Transverse colon (tissue), 4 donors: ENCODE results near the gene EGLN1. TPM values are rescaled to one million over a fixed set of nuclear protein-coding genes. Genes with fewer than 3 reads are reported as not detected.

ENCODE experiments used
- DNase-seq: peaks from one replicate; pipeline ENCODE4 v3.0.0-alpha.2; 2019
- H3K27ac ChIP-seq, 4 donors: fragments of 200-600 bp; sonication (generic); 2 replicates each; pipeline ENCODE4 v1.5.1; 2016 to 2018; ENCODE audit warnings: inconsistent platforms in 4 of 4
- H3K27me3 ChIP-seq: fragments of 200-600 bp; sonication (generic); 2 replicates; pipeline ENCODE4 v1.5.1; 2017; ENCODE audit warnings: inconsistent platforms
- H3K36me3 ChIP-seq, 4 donors: fragments of 200-600 bp; sonication (generic); 2 replicates each; pipeline ENCODE4 v1.5.1; 2017 to 2019; ENCODE audit warnings: inconsistent platforms in 4 of 4
- H3K4me1 ChIP-seq, 4 donors: fragments of 200-600 bp; sonication (generic); 2 replicates each; pipeline ENCODE4 v1.5.1; 2017 to 2020; ENCODE audit warnings: inconsistent platforms in 4 of 4
- H3K4me3 ChIP-seq, 4 donors: fragments of 200-600 bp; sonication (generic); 1 replicate in 1 of 4; 2 replicates in 3 of 4; pipeline versions ENCODE4 v1.5.1 to v1.6.1; 2017 to 2019; ENCODE audit warnings: inconsistent platforms in 4 of 4
- H3K9me3 ChIP-seq, 2 donors: fragments of 200-600 bp; sonication (generic); 2 replicates each; pipeline ENCODE4 v1.5.1; 2017 to 2019; ENCODE audit warnings: inconsistent platforms in 2 of 2
- EP300 ChIP-seq: sonication (generic); formaldehyde crosslinking; IDR thresholded peaks from one replicate; pipeline ENCODE4 v1.6.1; 2017; ENCODE audit warnings: antibody characterized with exemption, low read depth
- POLR2A ChIP-seq: fragments of 450-650 bp; IDR thresholded peaks from one replicate; pipeline ENCODE4 v1.6.1; 2016; ENCODE audit warnings: antibody characterized with exemption, mild to moderate bottlenecking, moderate library complexity
- POLR2AphosphoS5 ChIP-seq, 3 donors: sonication (generic); formaldehyde crosslinking; IDR thresholded peaks; one replicate each; pipeline ENCODE4 v1.6.1; 2016; ENCODE audit warnings: antibody characterized with exemption in 3 of 3
- WGBS, 2 donors: methylation state at CpG; one replicate each; pipeline ENCODE4 v1.1.5; 2018; ENCODE audit warnings: low coverage in 1 of 2; 5-methylcytosine and 5-hydroxymethylcytosine counted together
- in situ Hi-C, 4 donors: fragments of 200-750 bp; cut with MboI; loops; one replicate each; pipeline versions ENCODE4 v1.15.0 to v1.15.1; 2017; ENCODE audit warnings: low sequenced_read_pairs in 3 of 4, low pct_ligation_motif_present in 1 of 4, low pct_unique_long_range_greater_than_20kb in 1 of 4
- intact Hi-C: fragments of 100-400 bp; cut with DNase I; formaldehyde crosslinking; loops from one replicate; pipeline ENCODE4 v1.15.1; 2023; ENCODE audit warnings: low total_unique reads
- total RNA-seq, 4 donors: library from RNA; depleted of rRNA; stranded (reverse); fragments of >200 nt; gene quantifications; one replicate each; pipeline ENCODE4 v1.1.0, GENCODE V29; 2016
- TF ChIP-seq, protein P1 (sequence below), 5 experiments: fragments of 200-600 bp in 3 of 5; fragments of 450-650 bp in 2 of 5; sonication (generic) in 3 of 5; IDR thresholded peaks; 1 replicate in 2 of 5; 2 replicates in 3 of 5; pipeline ENCODE4 v1.5.1; 2016 to 2017; ENCODE audit warnings: antibody characterized with exemption in 5 of 5, inconsistent platforms in 3 of 5, mild to moderate bottlenecking in 2 of 5, moderate library complexity in 1 of 5

The EGLN1 gene
- total RNA-seq, 4 donors from 2014 or later: 40.2 to 69.2 (median 51.7) TPM

DNA sequence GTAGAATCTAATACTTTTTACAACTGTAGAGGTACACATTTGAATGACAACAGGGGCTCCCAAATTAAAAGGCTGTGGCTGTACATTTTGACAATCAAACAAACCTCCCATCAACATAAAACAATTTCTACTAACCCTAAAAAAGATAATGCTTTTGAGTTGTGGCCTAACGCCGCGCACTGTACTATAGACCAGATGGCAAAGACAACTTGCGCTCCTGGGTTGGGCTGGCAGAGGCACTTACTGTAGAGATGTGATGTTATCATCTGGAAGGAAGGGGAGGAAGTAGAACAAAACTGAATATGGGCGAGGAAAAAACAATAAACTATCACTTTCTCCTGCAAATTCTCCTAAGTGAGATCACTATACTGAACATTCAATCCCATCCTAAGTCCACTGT, 57.9 kb downstream of the EGLN1 start:
- Histone ChIP-seq H3K4me3 (no peak overlapping the region), H3K4me1 (no peaks in the 10 kb centered on the region), H3K27me3 (no peaks in the 10 kb centered on the region), H3K9me3 (no peaks in the 10 kb centered on the region), H3K27ac (no peak overlapping the region), H3K36me3 (peaks cover 0 to 12% (median 0%) of the 10 kb centered on the region in 4 donors)
- DNase-seq: no peak
- WGBS, 2 donors: 96 to 100% methylated on average over 5 of the region's 5 CpGs
- TF ChIP-seq POLR2A (no peak), POLR2AphosphoS5 (IDR thresholded peaks at IDR 0.05) (no peak), EP300 (no peak)
- TF ChIP-seq, protein P1, sequence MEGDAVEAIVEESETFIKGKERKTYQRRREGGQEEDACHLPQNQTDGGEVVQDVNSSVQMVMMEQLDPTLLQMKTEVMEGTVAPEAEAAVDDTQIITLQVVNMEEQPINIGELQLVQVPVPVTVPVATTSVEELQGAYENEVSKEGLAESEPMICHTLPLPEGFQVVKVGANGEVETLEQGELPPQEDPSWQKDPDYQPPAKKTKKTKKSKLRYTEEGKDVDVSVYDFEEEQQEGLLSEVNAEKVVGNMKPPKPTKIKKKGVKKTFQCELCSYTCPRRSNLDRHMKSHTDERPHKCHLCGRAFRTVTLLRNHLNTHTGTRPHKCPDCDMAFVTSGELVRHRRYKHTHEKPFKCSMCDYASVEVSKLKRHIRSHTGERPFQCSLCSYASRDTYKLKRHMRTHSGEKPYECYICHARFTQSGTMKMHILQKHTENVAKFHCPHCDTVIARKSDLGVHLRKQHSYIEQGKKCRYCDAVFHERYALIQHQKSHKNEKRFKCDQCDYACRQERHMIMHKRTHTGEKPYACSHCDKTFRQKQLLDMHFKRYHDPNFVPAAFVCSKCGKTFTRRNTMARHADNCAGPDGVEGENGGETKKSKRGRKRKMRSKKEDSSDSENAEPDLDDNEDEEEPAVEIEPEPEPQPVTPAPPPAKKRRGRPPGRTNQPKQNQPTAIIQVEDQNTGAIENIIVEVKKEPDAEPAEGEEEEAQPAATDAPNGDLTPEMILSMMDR (IDR thresholded peaks at IDR 0.05): no peak
- in situ Hi-C loops: loop anchor here in 2 of 4 donors (5.0 kb wide), 2 partner anchors 223 to 238 kb away; no protein-coding TSS in a partner anchor
- intact Hi-C loops: no loop called here

DNA sequence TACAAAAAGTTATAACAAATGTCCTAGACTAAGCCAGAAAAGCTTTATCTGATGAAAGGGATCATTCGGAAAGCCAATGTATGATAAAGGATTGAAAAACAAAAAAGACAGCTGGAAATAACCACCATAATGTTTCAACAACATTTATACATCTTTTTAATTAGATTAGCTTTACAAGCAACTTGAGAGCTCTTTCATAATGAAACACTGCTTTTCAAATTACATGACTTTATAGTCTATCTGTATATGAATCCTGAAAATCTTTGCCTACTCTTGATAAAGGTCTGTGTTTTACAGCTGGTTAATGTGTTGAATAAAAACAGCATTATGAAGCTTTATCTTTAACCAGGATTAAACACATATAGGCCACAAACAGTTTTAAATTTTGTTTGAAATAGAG, 58.5 kb downstream of the EGLN1 start:
- TF ChIP-seq POLR2AphosphoS5 (IDR thresholded peaks at IDR 0.05) (no peak), POLR2A (no peak), EP300 (no peak)
- TF ChIP-seq, protein P1 (IDR thresholded peaks at IDR 0.05): no peak
- Histone ChIP-seq H3K4me3 (no peak overlapping the region), H3K4me1 (no peaks in the 10 kb centered on the region), H3K9me3 (no peaks in the 10 kb centered on the region), H3K27me3 (no peaks in the 10 kb centered on the region), H3K27ac (no peak overlapping the region), H3K36me3 (peaks cover 0 to 12% (median 0%) of the 10 kb centered on the region in 4 donors)
- 88 to 94% methylated on average over 1 of the region's 1 CpG for WGBS, 2 donors
- DNase-seq: no peak
- intact Hi-C loops (no loop called here), in situ Hi-C loops (loop anchor here in 2 of 4 donors (5.0 kb wide), 2 partner anchors 224 to 239 kb away; no protein-coding TSS in a partner anchor)

DNA sequence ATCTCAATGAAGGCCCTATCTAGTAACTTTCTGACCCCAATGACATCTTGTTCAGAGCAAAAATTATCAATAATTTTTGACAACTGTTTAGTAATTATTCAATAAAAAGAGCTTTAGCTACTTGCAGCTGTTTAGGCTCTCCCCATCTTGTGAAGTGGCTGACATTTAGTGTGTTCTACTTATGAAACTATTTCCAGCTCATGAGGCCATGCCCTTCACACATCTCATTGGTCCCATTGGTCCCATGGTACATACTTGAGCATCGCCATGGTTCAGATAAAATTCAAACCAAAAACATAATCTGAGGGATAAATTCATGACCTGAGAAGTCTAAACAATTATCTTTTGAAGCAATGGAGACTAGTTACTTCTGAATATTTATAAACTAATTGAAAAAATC, 59.8 kb downstream of the EGLN1 start:
- Histone ChIP-seq H3K4me1 (peaks cover 0 to 6% (median 4%) of the 10 kb centered on the region in 4 donors), H3K9me3 (no peaks in the 10 kb centered on the region), H3K4me3 (no peak overlapping the region), H3K27me3 (no peaks in the 10 kb centered on the region), H3K36me3 (peaks cover 0 to 8% (median 0%) of the 10 kb centered on the region in 4 donors), H3K27ac (no peak overlapping the region)
- 88 to 100% methylated on average over 1 of the region's 1 CpG for WGBS, 2 donors
- no peak for DNase-seq
- in situ Hi-C loops (loop anchor here in 2 of 4 donors (5.0 kb wide), 2 partner anchors 225 to 240 kb away; no protein-coding TSS in a partner anchor), intact Hi-C loops (no loop called here)
- TF ChIP-seq EP300 (no peak), POLR2A (no peak), POLR2AphosphoS5 (IDR thresholded peaks at IDR 0.05) (no peak)
- TF ChIP-seq, protein P1 (IDR thresholded peaks at IDR 0.05): no peak

DNA sequence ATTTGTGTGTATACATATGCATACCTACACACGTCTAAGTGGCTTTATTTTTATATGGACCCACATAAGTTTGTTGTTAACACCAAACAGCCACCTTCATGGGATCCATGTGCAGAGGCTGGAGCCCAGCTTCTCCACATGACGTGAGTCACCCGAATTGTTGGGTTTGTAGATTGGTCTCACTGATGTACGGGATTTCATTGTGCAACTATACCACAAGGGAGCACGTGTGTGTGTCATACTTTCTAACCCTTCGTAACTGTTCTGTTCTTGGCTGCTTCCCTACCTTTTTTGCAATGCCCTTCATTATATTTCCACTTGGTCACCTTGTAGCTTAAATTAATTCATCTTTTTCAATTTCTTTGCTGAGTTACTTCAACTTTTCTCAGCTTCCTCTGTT, 63.0 kb downstream of the EGLN1 start:
- intact Hi-C loops: loop anchor here (5.0 kb wide), 2 partner anchors 233 to 248 kb away; no protein-coding TSS in a partner anchor
- peaks cover 0 to 6% (median 4%) of the 10 kb centered on the region in 4 donors for H3K4me1 ChIP-seq
- in situ Hi-C loops: loop anchor here in 1 of 4 donors (10.0 kb wide), 1 partner anchor 246 kb away; no protein-coding TSS in a partner anchor

More for the DNA sequence above, 63.0 kb downstream of the EGLN1 start:
- H3K27me3 ChIP-seq: no peaks in the 10 kb centered on the region
- no peaks in the 10 kb centered on the region for H3K36me3 ChIP-seq
- WGBS, 2 donors: 73 to 88% methylated on average over 6 of the region's 6 CpGs
- no peak overlapping the region for H3K4me3 ChIP-seq
- H3K27ac ChIP-seq: no peak overlapping the region
- TF ChIP-seq POLR2A: no peak
- TF ChIP-seq POLR2AphosphoS5 (IDR thresholded peaks at IDR 0.05): peak in 2 of 3 donors; percentile 10 to 25
- no peak for DNase-seq
- H3K9me3 ChIP-seq: no peaks in the 10 kb centered on the region
